ENCODE results near the gene OR56A5.

OR56A5 gene

GRCh38 chr11:5955586-5955985 lies 12.7 kb downstream of the OR56A5 start:
- no peak overlapping the region for H3K14ac ChIP-seq (ENCODE audit: low read length)
- H3K4me2 ChIP-seq (ENCODE audit: insufficient read depth, low read length, poor library complexity, severe bottlenecking): no peak overlapping the region
- H3K36me3 ChIP-seq (replicated peaks in 1 of 2; ENCODE audit: control insufficient read depth in 2 of 2, insufficient read depth in 2 of 2, low read length in 2 of 2): no peaks in the 10 kb centered on the region
- no peaks in the 10 kb centered on the region for H3K27me3 ChIP-seq (ENCODE audit: control insufficient read depth in 3 of 3, insufficient read depth in 3 of 3, low read depth in 1 of 3, low read length in 3 of 3)
- DNase-seq (ENCODE audit: low spot score): no peak
- no peak overlapping the region for H4K8ac ChIP-seq (ENCODE audit: low read depth, low read length)
- no peak overlapping the region for H2BK15ac ChIP-seq (ENCODE audit: low read length)
- H3K79me1 ChIP-seq (ENCODE audit: low read depth, low read length): no peaks in the 10 kb centered on the region
- H2BK120ac ChIP-seq (ENCODE audit: low read depth, low read length): no peak overlapping the region
- no peaks in the 10 kb centered on the region for H3K9me3 ChIP-seq (replicated peaks in 1 of 2; ENCODE audit: control insufficient read depth in 2 of 2, insufficient read depth in 1 of 2, low read depth in 1 of 2, low read length in 2 of 2)
- H2BK12ac ChIP-seq (ENCODE audit: low read length): no peak overlapping the region
- H2BK5ac ChIP-seq (ENCODE audit: low read length): no peak overlapping the region
- H3K23ac ChIP-seq (ENCODE audit: low read depth, low read length, poor library complexity): no peak overlapping the region
- no peak overlapping the region for H3K4me3 ChIP-seq (ENCODE audit: low read length in 2 of 2)
- H3K4ac ChIP-seq (ENCODE audit: low read length): no peak overlapping the region
- H2AK5ac ChIP-seq (ENCODE audit: low read depth, low read length): no peak overlapping the region
- H3K4me1 ChIP-seq (ENCODE audit: control insufficient read depth in 2 of 2, insufficient read depth in 1 of 2, low read depth in 1 of 2, low read length in 2 of 2): no peaks in the 10 kb centered on the region
- H3K27ac ChIP-seq (replicated peaks; ENCODE audit: low read length): no peak overlapping the region
- no CpG with 5 or more reads among the region's 3 CpGs for WGBS, 2 donors (ENCODE audit: extremely low coverage in 2 of 2, insufficient read length in 2 of 2, insufficient replicate concordance in 1 of 2)
- no peak overlapping the region for H3K9ac ChIP-seq (ENCODE audit: low read depth, low read length, poor library complexity)
- no peak overlapping the region for H2AFZ ChIP-seq (ENCODE audit: low read length)
- no peak overlapping the region for H4K91ac ChIP-seq (ENCODE audit: low read depth, low read length, poor library complexity)
- H3K18ac ChIP-seq (ENCODE audit: low read length): no peak overlapping the region

DNA sequence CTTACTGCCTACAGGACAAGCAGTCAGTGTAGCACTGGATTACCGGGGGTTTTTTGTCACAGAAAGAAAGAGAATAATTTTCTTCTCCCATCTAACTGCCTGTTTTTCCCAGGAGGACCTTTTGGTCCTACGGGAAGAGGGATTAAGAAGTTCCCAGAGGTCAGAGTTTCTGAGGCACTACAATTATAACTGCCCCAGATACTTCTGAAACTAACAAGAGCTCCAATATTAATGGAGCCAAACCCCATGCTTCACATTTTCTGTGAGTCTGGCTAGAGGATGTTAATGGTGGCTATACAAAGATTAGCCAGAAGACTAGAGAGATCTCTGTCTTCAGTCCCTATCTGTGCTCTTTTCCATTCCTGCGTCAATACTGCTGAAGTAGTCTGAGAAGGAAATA lies 26.3 kb downstream of the OR56A5 start, which contains the start of gene OR56A3:
TSS of gene OR56A3 (plus strand) at position 301 of the 400 bp plus-strand sequence. CDS start 5,096 bp downstream, outside the sequence.
- WGBS, 2 donors (ENCODE audit: extremely low coverage in 2 of 2, insufficient read length in 2 of 2, insufficient replicate concordance in 1 of 2): no CpG with 5 or more reads among the region's 3 CpGs
- Histone ChIP-seq H3K36me3 (replicated peaks in 1 of 2; ENCODE audit: control insufficient read depth in 2 of 2, insufficient read depth in 2 of 2, low read length in 2 of 2) (no peaks in the 10 kb centered on the region), H2AK5ac (ENCODE audit: low read depth, low read length) (no peak within 1 kb of the TSS)

GRCh38 chr11:5940748-5941147 lies 27.5 kb downstream of the OR56A5 start:
- no peak for DNase-seq (ENCODE audit: low spot score)
- H2AK5ac ChIP-seq (ENCODE audit: low read depth, low read length): no peak overlapping the region
- no peak overlapping the region for H2BK15ac ChIP-seq (ENCODE audit: low read length)
- no peak overlapping the region for H3K14ac ChIP-seq (ENCODE audit: low read length)
- H3K27me3 ChIP-seq (ENCODE audit: control insufficient read depth in 3 of 3, insufficient read depth in 3 of 3, low read depth in 1 of 3, low read length in 3 of 3): no peaks in the 10 kb centered on the region
- no peak overlapping the region for H3K4ac ChIP-seq (ENCODE audit: low read length)
- H2BK120ac ChIP-seq (ENCODE audit: low read depth, low read length): no peak overlapping the region
- no peak overlapping the region for H3K9ac ChIP-seq (ENCODE audit: low read depth, low read length, poor library complexity)
- no peaks in the 10 kb centered on the region for H3K9me3 ChIP-seq (replicated peaks in 1 of 2; ENCODE audit: control insufficient read depth in 2 of 2, insufficient read depth in 1 of 2, low read depth in 1 of 2, low read length in 2 of 2)
- H3K4me3 ChIP-seq (ENCODE audit: low read length in 2 of 2): no peak overlapping the region
- no peak overlapping the region for H4K91ac ChIP-seq (ENCODE audit: low read depth, low read length, poor library complexity)
- H3K79me1 ChIP-seq (ENCODE audit: low read depth, low read length): no peaks in the 10 kb centered on the region
- no peak overlapping the region for H3K18ac ChIP-seq (ENCODE audit: low read length)
- no peak overlapping the region for H3K27ac ChIP-seq (replicated peaks; ENCODE audit: low read length)
- WGBS, 2 donors (ENCODE audit: extremely low coverage in 2 of 2, insufficient read length in 2 of 2, insufficient replicate concordance in 1 of 2): no CpG with 5 or more reads among the region's 2 CpGs
- H3K23ac ChIP-seq (ENCODE audit: low read depth, low read length, poor library complexity): no peak overlapping the region
- no peaks in the 10 kb centered on the region for H3K36me3 ChIP-seq (replicated peaks in 1 of 2; ENCODE audit: control insufficient read depth in 2 of 2, insufficient read depth in 2 of 2, low read length in 2 of 2)
- H2BK12ac ChIP-seq (ENCODE audit: low read length): no peak overlapping the region
- H3K4me2 ChIP-seq (ENCODE audit: insufficient read depth, low read length, poor library complexity, severe bottlenecking): no peak overlapping the region
- H3K4me1 ChIP-seq (ENCODE audit: control insufficient read depth in 2 of 2, insufficient read depth in 1 of 2, low read depth in 1 of 2, low read length in 2 of 2): peaks cover 0 to 2% of the 10 kb centered on the region in 2 donors
- no peak overlapping the region for H2AFZ ChIP-seq (ENCODE audit: low read length)
- H4K8ac ChIP-seq (ENCODE audit: low read depth, low read length): no peak overlapping the region
- H2BK5ac ChIP-seq (ENCODE audit: low read length): no peak overlapping the region

More for the DNA sequence above, 26.3 kb downstream of the OR56A5 start, which contains the start of gene OR56A3:
- H3K23ac ChIP-seq (ENCODE audit: low read depth, low read length, poor library complexity): no peak within 1 kb of the TSS
- H3K4ac ChIP-seq (ENCODE audit: low read length): no peak within 1 kb of the TSS
- H4K8ac ChIP-seq (ENCODE audit: low read depth, low read length): no peak within 1 kb of the TSS
- H3K79me1 ChIP-seq (ENCODE audit: low read depth, low read length): no peaks in the 10 kb centered on the region
- no peak within 1 kb of the TSS for H2BK5ac ChIP-seq (ENCODE audit: low read length)
- DNase-seq (ENCODE audit: low spot score): no peak
- no peak within 1 kb of the TSS for H3K4me2 ChIP-seq (ENCODE audit: insufficient read depth, low read length, poor library complexity, severe bottlenecking)
- H2AFZ ChIP-seq (ENCODE audit: low read length): no peak within 1 kb of the TSS
- H3K4me3 ChIP-seq (ENCODE audit: low read length in 2 of 2): no peak within 1 kb of the TSS
- H3K27me3 ChIP-seq (ENCODE audit: control insufficient read depth in 3 of 3, insufficient read depth in 3 of 3, low read depth in 1 of 3, low read length in 3 of 3): no peaks in the 10 kb centered on the region
- H2BK15ac ChIP-seq (ENCODE audit: low read length): no peak within 1 kb of the TSS
- H3K9me3 ChIP-seq (replicated peaks in 1 of 2; ENCODE audit: control insufficient read depth in 2 of 2, insufficient read depth in 1 of 2, low read depth in 1 of 2, low read length in 2 of 2): no peaks in the 10 kb centered on the region
- no peak within 1 kb of the TSS for H3K27ac ChIP-seq (replicated peaks; ENCODE audit: low read length)
- no peak within 1 kb of the TSS for H3K18ac ChIP-seq (ENCODE audit: low read length)
- H3K4me1 ChIP-seq (ENCODE audit: control insufficient read depth in 2 of 2, insufficient read depth in 1 of 2, low read depth in 1 of 2, low read length in 2 of 2): peaks cover 0 to 2% of the 10 kb centered on the region in 2 donors
- H4K91ac ChIP-seq (ENCODE audit: low read depth, low read length, poor library complexity): no peak within 1 kb of the TSS
- no peak within 1 kb of the TSS for H3K14ac ChIP-seq (ENCODE audit: low read length)
- no peak within 1 kb of the TSS for H3K9ac ChIP-seq (ENCODE audit: low read depth, low read length, poor library complexity)
- no peak within 1 kb of the TSS for H2BK12ac ChIP-seq (ENCODE audit: low read length)
- H2BK120ac ChIP-seq (ENCODE audit: low read depth, low read length): no peak within 1 kb of the TSS

- no peak overlapping the region for H2BK12ac ChIP-seq (ENCODE audit: low read length)
- H3K9me3 ChIP-seq (replicated peaks in 1 of 2; ENCODE audit: control insufficient read depth in 2 of 2, insufficient read depth in 1 of 2, low read depth in 1 of 2, low read length in 2 of 2): no peaks in the 10 kb centered on the region
- no peaks in the 10 kb centered on the region for H3K79me1 ChIP-seq (ENCODE audit: low read depth, low read length)
- no peak overlapping the region for H4K8ac ChIP-seq (ENCODE audit: low read depth, low read length)
- DNase-seq (ENCODE audit: low spot score): no peak
- no peak overlapping the region for H3K23ac ChIP-seq (ENCODE audit: low read depth, low read length, poor library complexity)
- H2AK5ac ChIP-seq (ENCODE audit: low read depth, low read length): no peak overlapping the region
- H3K14ac ChIP-seq (ENCODE audit: low read length): no peak overlapping the region
- no peaks in the 10 kb centered on the region for H3K27me3 ChIP-seq (ENCODE audit: control insufficient read depth in 3 of 3, insufficient read depth in 3 of 3, low read depth in 1 of 3, low read length in 3 of 3)
- no peak overlapping the region for H3K4ac ChIP-seq (ENCODE audit: low read length)
- H3K27ac ChIP-seq (replicated peaks; ENCODE audit: low read length): no peak overlapping the region
- WGBS, 2 donors (ENCODE audit: extremely low coverage in 2 of 2, insufficient read length in 2 of 2, insufficient replicate concordance in 1 of 2): no CpG with 5 or more reads among the region's 21 CpGs
- no peak overlapping the region for H3K18ac ChIP-seq (ENCODE audit: low read length)
- no peak overlapping the region for H3K4me3 ChIP-seq (ENCODE audit: low read length in 2 of 2)
- no peak overlapping the region for H2BK5ac ChIP-seq (ENCODE audit: low read length)
- no peak overlapping the region for H2BK120ac ChIP-seq (ENCODE audit: low read depth, low read length)
- H3K4me1 ChIP-seq (ENCODE audit: control insufficient read depth in 2 of 2, insufficient read depth in 1 of 2, low read depth in 1 of 2, low read length in 2 of 2): no peaks in the 10 kb centered on the region
- no peaks in the 10 kb centered on the region for H3K36me3 ChIP-seq (replicated peaks in 1 of 2; ENCODE audit: control insufficient read depth in 2 of 2, insufficient read depth in 2 of 2, low read length in 2 of 2)
- no peak overlapping the region for H2BK15ac ChIP-seq (ENCODE audit: low read length)
- H3K4me2 ChIP-seq (ENCODE audit: insufficient read depth, low read length, poor library complexity, severe bottlenecking): no peak overlapping the region
- H4K91ac ChIP-seq (ENCODE audit: low read depth, low read length, poor library complexity): no peak overlapping the region
- H2AFZ ChIP-seq (ENCODE audit: low read length): no peak overlapping the region
- H3K9ac ChIP-seq (ENCODE audit: low read depth, low read length, poor library complexity): no peak overlapping the region
These were observed 29.7 kb downstream of the OR56A5 start for GRCh38 chr11:5938603-5938965.
